NT2/D1 (cell line): ENCODE data around the gene C10orf95.

ENCODE experiments used
- DNase-seq: peaks from one replicate; pipeline ENCODE4 v3.0.0-alpha.2; 2011; ENCODE audit warnings: low read depth, low spot score
- H3K27me3 ChIP-seq: 2 replicates; pipeline ENCODE4 v1.6.0; 2011; ENCODE audit warnings: mild to moderate bottlenecking; ENCODE audit not compliant: insufficient read length, insufficient read depth
- H3K36me3 ChIP-seq: 2 replicates; pipeline ENCODE4 v1.6.1; 2011; ENCODE audit warnings: mild to moderate bottlenecking, low read length, mixed read lengths; ENCODE audit not compliant: insufficient read depth, insufficient read length
- H3K4me1 ChIP-seq: 2 replicates; pipeline ENCODE4 v1.5.1; 2011; ENCODE audit not compliant: insufficient read depth, insufficient read length
- H3K4me3 ChIP-seq: 2 replicates; pipeline ENCODE4 v1.5.1; 2011; ENCODE audit warnings: low read depth; ENCODE audit not compliant: insufficient read length
- H3K9ac ChIP-seq: 2 replicates; pipeline ENCODE4 v1.6.0; 2011; ENCODE audit warnings: low read depth; ENCODE audit not compliant: insufficient read length
- H3K9me3 ChIP-seq: 2 replicates; pipeline ENCODE4 v1.5.1; 2011; ENCODE audit warnings: mild to moderate bottlenecking, low read length; ENCODE audit not compliant: insufficient read depth
- SUZ12 ChIP-seq: IDR thresholded peaks from 2 replicates; pipeline ENCODE4 v1.6.1; 2011; ENCODE audit not compliant: insufficient read length, insufficient read depth; ENCODE audit errors: extremely low read depth
- YY1 ChIP-seq: IDR thresholded peaks from 2 replicates; pipeline ENCODE4 v1.6.1; 2011; ENCODE audit not compliant: insufficient read length, insufficient read depth
- ZNF274 ChIP-seq: IDR thresholded peaks from 2 replicates; pipeline ENCODE4 v1.6.1; 2011; ENCODE audit warnings: mild to moderate bottlenecking, low read depth, low read length

C10orf95 gene

DNA sequence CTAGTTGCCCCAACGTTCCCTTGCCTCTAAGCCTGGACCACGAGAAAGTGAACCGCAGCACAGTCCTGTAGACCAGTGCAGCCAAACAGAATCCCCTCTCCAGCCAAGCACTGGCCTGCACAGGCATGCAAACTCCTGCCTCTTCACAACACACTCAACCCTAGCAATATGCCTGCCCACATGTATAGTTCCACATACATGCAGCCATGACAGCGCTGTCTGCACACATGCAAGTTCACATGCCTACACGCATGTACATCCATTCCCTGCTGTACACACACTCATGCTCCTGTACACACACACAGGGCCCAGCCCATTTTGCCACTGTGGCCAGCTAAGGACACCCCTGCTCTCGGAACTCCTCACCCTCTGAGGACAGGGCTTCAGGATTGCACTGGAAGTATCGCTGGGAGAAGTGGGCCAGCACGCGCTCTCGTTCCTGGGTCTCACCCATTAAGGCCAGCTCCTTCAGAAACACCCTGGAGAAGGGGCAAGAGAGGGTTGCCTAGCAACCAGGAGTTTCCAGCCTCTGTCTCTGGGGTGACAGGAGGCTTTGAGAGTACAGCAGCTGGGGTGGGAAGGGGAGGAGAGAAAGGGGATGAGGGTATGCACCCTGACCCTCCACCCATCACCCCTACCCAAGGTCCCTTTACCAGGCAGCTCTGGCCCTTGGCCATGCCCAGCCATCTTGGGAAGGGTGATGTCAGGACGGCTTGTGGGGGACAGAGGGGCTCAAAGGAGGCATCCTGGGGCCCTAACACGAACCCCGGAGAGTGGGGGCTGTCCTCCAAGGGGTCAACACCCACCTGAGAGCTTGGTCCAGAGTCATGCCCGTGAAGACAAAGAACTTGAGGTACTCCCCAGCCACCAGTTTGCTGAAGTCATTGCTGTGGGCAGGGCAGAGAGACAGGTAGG, 39.7 kb downstream of the C10orf95 start:
- H3K4me3 ChIP-seq: no peak overlapping the region
- no peak for DNase-seq
- H3K9ac ChIP-seq: no peak overlapping the region
- peaks cover 51% of the 10 kb centered on the region for H3K27me3 ChIP-seq
- H3K4me1 ChIP-seq: peaks cover 15% of the 10 kb centered on the region
- no peaks in the 10 kb centered on the region for H3K36me3 ChIP-seq
- no peaks in the 10 kb centered on the region for H3K9me3 ChIP-seq
- TF ChIP-seq SUZ12 (no peak), YY1 (no peak), ZNF274 (no peak)

GRCh38 chr10:102410429-102411073, 40.8 kb downstream of the C10orf95 start:
- Histone ChIP-seq H3K9me3 (no peaks in the 10 kb centered on the region), H3K9ac (peak overlapping the region; percentile 64), H3K27me3 (peaks cover 51% of the 10 kb centered on the region), H3K4me3 (peak overlapping the region; percentile 19), H3K4me1 (peaks cover 15% of the 10 kb centered on the region), H3K36me3 (no peaks in the 10 kb centered on the region)
- DNase-seq: no peak
- TF ChIP-seq ZNF274: no peak
- TF ChIP-seq SUZ12: no peak
- no peak for TF ChIP-seq YY1

- peaks cover 51% of the 10 kb centered on the region for H3K27me3 ChIP-seq
- peak overlapping the region; percentile 40 for H3K4me3 ChIP-seq
- TF ChIP-seq YY1 (no peak), ZNF274 (no peak), SUZ12 (no peak)
- H3K4me1 ChIP-seq: peaks cover 15% of the 10 kb centered on the region
- peak overlapping the region; percentile 67 for H3K9ac ChIP-seq
- DNase-seq: no peak
- no peaks in the 10 kb centered on the region for H3K9me3 ChIP-seq
- no peaks in the 10 kb centered on the region for H3K36me3 ChIP-seq
These were observed 41.5 kb downstream of the C10orf95 start for GRCh38 chr10:102409604-102410428.

- Histone ChIP-seq H3K9ac (peak overlapping the region; percentile 67), H3K4me1 (peaks cover 15% of the 10 kb centered on the region), H3K9me3 (no peaks in the 10 kb centered on the region), H3K36me3 (peaks cover 7% of the 10 kb centered on the region), H3K27me3 (peaks cover 51% of the 10 kb centered on the region), H3K4me3 (peak overlapping the region; percentile 40)
- no peak for DNase-seq
- no peak for TF ChIP-seq ZNF274
- no peak for TF ChIP-seq SUZ12
- no peak for TF ChIP-seq YY1
These were observed 42.4 kb downstream of the C10orf95 start for GRCh38 chr10:102408728-102409603.

GRCh38 chr10:102408131-102408727, 43.1 kb downstream of the C10orf95 start:
- H3K36me3 ChIP-seq: peaks cover 13% of the 10 kb centered on the region

GRCh38 chr10:102407425-102408130, 43.8 kb downstream of the C10orf95 start:
- H3K36me3 ChIP-seq: peaks cover 19% of the 10 kb centered on the region
- H3K4me3 ChIP-seq: no peak overlapping the region
- H3K4me1 ChIP-seq: peaks cover 16% of the 10 kb centered on the region
- peaks cover 48% of the 10 kb centered on the region for H3K27me3 ChIP-seq
- H3K9ac ChIP-seq: no peak overlapping the region
- no peaks in the 10 kb centered on the region for H3K9me3 ChIP-seq
- DNase-seq: no peak
- TF ChIP-seq ZNF274 (no peak), YY1 (no peak), SUZ12 (no peak)

More at GRCh38 chr10:102408131-102408727, 43.1 kb downstream of the C10orf95 start:
- no peaks in the 10 kb centered on the region for H3K9me3 ChIP-seq
- H3K27me3 ChIP-seq: peaks cover 51% of the 10 kb centered on the region
- H3K9ac ChIP-seq: peak overlapping the region; percentile 61
- H3K4me3 ChIP-seq: peak overlapping the region; percentile 11
- TF ChIP-seq YY1 (no peak), SUZ12 (no peak), ZNF274 (no peak)
- H3K4me1 ChIP-seq: peaks cover 18% of the 10 kb centered on the region
- no peak for DNase-seq
